Measurements from ENCODE around the gene SEC14L1.
A peak's percentile ranks its signal among the peaks of the same experiment; 100 is the strongest.

The SEC14L1 gene

DNA sequence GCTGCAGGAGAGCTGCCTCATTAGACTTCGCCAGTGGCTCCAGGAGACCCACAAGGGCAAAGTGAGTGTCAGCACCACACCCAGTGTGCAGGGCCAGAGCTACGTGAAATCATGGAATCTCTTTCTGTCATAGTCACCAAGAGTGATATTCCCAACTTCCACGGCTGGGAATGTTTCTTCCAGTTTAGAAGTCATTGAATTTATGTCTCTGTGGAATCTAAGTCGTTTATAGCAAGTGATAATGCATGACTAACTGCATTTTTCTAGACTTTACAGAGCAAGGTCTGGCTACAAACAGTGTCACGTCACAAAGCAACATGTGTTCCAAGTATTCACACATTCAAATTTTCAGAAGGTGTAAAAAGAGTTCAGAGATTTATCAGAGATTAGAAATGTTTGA lies 55.5 kb downstream of the SEC14L1 start:
- DNase-seq: no peak

DNA sequence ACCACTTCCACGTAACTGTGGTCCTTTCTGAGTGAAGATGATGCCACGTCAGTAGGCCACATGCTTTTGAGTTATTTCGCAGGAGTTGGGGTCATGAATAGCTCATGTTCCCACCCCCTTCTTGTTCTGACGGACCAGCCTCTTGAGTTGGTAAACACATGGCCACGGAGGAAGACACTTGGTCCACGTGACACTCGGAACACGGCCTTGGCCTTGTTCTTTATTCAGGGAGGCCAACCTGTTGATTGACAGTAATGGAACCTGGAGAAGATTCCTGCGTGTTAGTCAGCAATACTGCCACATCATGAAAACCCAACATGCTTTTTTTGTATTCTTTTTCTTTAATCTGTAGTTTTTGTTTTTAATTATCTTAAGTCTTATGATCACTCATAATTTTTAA lies 56.3 kb downstream of the SEC14L1 start:
- DNase-seq: no peak

DNA sequence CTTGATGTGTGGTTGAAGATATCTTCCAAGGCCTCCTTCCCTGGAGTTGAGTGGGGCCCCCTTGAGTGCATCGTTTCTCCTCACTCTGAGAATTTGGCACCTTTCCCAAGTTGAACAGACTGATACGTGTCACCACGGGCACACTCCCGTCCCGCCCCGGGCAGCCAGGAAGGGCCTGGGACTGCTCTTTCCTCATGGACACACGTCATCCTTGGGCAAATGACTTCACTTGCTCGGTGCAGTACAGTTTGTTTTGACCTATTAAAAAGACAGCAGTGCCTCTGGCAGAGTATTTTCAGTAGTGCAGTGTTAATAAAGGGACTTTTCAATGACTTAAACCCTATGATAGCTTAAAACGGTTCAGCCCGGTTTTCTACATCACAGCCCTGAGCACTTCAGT lies 59.9 kb downstream of the SEC14L1 start:
- DNase-seq: no peak

DNA sequence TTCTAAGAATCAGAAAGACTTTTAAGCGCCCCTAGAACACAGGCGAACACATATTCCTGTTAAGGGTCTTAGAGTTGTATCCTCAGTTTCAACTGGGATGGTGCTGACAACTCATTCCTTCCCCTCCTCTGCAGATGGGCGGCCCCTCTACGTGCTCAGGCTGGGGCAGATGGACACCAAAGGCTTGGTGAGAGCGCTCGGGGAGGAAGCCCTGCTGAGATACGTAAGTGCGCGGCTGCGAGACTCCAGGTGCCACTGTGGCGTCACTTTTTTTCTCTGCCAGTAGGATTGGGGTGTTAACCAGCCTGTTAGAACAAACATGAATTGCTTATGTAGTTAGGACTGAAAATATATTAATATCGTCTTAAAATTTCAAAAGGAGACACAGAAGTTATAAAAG lies 62.7 kb downstream of the SEC14L1 start:
- no peak for DNase-seq

DNA sequence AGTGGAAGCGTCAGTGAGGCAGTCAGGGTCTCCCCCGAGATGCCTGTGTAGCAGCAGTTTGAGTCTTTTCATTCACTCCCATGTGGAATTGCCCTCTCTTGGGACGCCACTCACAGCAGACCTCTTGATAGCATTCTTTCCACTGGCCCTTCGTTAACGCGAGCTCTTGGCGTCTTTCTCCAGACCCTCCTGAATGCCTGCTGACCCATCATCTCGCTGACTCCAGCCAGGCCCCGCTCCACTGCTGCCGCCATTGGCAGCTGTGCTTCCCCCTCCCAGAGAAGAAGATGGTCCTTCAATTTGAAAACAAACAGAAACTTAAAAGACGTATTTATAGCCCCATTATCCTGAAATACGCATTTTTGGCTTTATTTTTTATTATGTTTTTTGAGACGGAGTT lies 63.1 kb downstream of the SEC14L1 start:
- DNase-seq: no peak

DNA sequence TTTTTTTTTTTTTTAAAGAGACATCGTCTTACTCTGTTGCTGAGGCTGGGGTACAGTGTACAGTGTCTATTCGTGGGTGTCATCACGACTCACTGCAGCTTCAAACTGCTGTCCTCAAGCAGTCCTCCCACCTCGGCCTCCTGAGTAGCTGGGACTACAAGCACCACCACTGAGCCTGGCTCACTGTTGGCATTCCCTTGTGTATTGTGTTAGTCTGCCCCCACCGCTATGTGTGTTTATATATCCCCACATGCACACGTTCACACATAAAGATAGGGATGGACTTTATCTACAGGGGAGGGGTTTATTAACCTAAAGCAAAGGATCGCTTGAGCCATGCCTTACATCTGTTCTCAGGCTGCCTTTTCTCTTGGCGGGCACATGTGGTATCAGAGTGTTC lies 63.8 kb downstream of the SEC14L1 start:
- DNase-seq: no peak

DNA sequence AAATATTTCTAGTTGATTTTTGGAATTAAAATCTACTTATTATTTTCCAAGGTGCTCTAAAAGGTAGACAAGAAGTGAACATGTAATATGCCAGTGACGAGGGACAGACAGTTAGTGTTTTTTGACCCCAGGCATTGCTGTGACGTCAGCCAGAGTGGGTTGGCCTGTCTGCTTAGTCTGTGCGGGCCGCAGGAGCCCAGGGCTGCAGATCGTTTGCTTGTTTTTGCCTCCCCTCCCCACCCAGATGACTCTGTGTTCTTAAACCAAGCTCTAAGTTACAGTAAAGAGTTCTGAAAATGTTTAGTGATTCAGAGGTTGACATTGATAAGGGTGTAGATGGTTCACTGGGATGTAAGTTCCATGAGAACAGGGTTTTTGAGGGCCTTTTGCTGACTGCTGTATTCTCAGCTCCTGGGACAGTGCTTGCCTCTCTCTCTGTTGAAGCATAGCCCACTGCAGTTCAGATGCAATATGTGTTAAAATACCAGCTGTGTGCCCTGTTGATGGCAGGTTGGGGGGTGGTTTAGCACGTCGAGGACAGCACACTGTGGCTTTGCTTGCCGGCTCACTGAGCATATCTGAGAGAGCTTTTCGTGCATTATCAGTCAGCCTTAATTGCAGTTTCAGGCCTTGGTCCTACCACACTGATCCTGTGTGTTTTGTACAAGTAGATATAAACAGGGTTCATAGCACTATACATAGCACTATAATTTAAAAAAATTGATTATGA lies 64.8 kb downstream of the SEC14L1 start:
- no peak for DNase-seq

DNA sequence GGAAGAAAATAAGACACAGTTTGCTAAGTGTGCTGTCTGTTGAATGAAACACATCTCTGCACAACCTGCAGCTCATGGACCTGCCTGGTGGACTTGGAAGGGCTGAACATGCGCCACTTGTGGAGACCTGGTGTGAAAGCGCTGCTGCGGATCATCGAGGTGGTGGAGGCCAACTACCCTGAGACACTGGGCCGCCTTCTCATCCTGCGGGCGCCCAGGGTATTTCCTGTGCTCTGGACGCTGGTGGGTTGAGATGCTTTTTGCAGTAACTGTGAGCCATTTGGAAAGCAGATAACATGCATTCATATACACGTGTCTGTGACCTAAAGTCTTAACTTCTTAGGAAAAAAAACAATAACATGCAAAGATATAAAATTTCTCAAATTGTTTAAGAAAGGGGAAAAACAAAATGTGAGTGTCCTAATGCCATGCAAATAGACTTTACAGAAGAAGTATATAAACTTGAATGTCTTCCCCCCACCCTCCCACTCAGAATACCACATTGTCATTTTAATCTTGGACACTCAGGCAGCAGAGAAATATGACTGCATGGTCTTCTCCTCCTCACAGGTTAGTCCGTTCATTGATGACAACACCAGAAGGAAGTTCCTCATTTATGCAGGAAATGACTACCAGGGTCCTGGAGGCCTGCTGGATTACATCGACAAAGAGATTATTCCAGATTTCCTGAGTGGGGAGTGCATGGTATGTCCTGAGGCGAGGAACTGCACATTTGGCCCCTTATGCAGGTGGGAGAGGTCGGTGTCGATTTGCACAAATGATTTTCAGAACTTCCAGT lies 65.6 kb downstream of the SEC14L1 start:
- no peak for DNase-seq

DNA sequence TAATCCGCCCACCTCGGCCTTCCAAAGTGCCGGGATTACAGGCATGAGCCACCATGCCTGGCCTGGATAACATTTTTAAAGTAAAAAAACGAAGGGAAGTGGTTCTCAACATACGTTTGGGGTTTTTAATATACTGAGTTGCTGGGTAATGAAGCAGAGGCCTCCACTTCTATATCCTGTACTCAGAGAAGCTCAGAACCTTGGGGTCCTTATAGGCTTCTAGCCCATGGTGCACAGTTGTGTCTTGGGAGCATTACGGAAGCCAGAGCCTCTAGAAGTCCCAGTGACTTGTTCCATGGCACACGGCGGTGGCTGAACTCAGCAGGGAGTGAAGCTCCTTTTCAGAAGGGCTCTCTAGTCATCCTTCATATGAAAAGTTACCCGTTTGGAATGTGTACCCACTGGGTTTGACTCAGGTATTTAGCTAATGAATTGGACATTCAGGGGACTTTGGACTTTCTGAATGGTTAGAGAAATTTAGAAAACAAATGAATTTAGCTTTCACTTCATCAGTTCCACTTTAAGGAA lies 67.0 kb downstream of the SEC14L1 start:
- DNase-seq: no peak

DNA sequence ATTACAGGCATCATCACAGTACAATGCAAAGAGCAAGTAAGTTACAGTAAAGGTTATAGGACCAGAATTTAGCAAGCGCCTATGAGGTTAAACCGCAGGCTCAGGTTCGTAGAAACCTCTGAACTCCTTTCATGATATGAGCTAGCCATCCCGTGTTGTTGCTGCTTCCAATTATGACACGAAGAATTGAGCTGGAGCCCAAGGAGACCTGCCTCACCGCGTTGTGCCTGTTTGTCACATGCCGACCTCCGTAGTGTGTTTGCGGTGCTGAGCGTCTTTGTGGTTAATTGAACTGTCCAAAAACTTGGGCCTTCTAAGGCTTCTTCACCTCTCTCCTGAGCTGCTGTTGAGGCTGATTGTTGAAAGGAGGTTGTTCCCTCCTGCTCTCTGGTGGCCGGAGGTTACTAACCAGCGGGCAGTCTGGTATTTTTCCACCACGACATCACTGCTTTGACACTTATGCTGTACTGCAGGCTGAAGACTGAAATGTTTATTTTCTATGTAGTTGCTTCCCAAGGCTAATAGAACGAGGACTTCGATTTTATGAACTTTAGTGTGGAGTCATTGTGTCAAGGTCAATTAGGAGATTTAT lies 67.5 kb downstream of the SEC14L1 start:
- DNase-seq: no peak

DNA sequence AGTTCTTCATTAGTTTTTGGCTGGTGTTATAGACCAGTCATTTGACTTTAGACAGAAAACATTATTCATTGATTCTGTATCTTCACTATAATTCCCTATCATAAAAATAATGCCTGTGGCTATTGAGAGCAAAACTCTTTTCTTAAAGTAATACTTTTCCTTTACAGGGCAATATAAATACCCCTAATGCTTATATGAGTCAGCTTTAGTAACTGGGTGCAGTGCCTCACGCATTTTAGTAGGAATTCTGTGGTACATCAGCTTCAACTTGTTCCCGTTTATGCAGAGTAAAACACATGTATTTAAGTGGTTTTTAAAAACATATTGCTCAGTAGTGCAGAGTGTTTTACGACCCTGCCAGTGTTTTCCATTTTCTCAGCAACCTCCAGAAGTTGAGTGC lies 68.1 kb downstream of the SEC14L1 start:
- DNase-seq: no peak

DNA sequence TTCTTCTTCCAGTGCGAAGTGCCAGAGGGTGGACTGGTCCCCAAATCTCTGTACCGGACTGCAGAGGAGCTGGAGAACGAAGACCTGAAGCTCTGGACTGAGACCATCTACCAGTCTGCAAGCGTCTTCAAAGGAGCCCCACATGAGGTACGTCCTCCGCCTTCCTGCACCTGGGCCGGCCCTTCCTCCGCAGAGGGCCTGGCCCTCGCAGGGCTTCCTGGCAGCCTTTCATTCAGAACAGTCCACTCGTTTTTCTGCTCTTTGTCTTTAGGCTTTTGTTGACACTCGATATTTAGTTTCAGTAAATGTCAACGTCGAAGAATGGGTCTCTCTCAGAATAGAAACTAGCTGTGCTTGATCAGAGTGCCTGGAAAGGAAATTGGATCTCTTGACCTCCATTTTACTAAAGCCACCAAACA lies 68.6 kb downstream of the SEC14L1 start:
- peak; percentile 53 for DNase-seq

DNA sequence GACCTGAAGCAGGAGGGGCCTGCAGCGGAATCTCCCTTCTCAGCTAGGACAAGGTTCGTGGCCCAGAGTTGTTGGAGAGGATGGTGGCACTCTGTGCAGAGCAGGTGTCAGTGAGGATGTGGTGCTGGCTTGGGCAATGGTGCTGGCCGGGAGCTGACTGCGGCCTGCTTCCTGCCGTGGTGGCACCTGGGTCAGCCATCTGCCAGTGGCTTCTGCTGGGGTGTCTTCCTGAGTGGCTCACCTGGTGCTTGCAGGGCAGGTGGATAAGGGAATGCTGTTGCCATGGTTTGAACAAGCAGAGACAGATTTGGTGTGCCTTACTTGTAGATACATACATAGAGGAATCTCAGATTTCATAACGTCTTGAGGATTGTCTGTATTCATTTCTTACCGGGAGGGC lies 69.6 kb downstream of the SEC14L1 start:
- no peak for DNase-seq

DNA sequence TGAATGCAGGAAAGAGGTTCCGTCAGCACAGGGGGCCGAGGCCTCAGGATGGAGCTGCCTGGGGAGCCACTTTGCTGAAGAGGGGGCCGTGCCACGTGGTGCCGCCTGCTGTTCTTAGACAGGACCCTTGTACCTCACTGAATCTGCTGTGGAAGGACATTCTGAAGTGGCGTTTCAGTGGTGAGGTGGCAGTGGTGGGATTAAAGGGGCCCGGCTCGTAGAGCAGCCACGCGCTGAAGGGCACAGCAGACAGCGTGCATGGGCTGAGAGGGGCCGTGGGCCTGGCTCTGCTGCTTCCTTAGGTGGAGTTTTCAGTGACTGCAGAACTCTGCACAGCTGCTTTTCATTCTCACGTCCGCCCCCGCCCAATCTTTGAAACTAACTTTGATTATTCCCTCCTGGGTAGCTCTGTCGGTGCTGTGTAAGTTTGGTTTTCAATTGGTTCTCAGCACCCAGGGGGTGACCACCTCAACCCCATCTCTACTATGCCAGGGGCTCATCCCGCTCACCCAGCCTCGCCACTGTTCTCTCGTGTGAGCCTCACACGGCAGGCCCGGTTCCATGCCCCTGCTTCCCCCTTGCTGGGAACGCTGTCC lies 70.3 kb downstream of the SEC14L1 start:
- DNase-seq: no peak

DNA sequence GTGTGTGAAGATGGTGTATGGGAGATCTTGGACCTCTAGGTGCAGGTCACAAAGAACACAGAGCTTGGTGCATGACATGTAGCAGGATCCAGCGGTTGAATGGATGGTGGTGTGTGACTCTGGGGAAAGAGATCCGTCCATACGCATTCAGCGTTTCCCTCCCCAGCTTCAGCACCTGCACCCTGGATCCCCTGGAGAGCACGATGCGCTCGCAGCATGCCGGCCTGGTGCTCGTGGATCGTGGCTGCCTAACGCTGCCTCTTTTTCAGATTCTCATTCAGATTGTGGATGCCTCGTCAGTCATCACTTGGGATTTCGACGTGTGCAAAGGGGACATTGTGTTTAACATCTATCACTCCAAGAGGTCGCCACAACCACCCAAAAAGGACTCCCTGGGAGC lies 70.9 kb downstream of the SEC14L1 start:
- no peak for DNase-seq

DNA sequence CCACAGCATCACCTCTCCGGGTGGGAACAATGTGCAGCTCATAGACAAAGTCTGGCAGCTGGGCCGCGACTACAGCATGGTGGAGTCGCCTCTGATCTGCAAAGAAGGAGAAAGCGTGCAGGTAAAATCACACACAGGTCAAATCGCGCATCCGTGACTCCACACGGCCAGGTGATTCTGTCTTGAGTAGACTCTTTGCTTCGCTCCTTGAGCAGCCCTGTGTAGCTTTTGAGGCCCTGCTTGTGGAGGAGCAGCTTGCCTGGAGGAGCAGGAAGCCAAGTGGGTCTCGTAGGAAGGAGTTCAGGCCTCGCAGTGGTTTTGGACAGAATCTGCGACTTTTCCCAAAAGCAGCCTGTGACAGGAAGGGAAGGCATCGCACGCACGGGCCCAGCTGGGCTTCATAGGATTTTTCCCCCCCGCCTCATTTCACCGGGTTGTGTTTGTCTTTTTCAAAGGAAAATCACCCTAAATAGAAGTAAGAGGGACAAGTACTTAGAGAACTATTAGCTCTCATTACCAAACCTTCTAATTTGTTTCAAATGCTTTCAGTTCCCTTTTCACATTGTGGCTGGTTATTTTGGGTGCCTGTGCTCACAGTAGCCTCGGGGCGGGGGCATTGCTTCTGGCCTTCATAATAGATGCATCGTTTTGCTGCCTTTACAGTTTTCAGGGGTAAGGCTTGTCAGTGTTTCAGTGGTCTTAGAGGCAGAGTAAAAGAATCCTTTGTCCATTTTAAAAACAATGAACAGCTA lies 71.5 kb downstream of the SEC14L1 start:
- DNase-seq: no peak

DNA sequence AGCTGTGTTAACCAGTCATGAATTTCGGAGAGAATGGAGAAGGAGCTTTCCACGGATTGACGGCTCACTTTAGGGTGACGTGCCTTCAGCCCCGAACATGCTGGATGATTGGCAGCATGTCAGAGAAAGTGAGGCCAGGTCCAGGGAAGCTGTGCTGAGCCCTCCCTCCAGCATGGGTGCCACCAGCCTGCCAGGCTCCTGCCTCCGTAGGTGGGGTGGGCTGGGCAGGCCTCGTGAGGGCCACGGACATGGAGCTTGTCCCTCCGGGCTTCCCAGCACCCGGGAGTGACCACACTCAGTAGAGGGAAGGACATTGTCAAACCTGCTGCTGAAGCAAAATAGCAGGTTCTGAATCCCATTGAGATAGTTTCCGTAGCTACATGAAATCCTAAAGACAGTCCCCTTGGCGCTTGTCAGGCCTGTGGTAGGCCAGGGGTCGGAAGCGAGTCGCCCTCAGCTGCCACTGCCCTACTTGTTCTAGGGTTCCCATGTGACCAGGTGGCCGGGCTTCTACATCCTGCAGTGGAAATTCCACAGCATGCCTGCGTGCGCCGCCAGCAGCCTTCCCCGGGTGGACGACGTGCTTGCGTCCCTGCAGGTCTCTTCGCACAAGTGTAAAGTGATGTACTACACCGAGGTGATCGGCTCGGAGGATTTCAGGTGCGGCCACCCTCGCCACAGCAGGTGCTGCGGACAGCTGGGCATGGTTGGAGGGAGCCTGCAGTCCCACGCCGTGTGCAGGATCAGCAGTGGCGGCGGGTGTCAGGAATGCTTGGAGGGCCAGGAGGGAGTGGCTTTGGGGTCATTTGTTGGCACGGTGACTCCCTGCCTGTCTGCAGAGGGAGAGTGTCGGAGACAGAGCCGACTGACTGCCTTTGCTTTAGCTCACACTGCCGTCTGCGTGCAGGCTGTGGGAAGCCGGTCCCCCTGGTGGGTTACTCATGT lies 72.3 kb downstream of the SEC14L1 start:
- no peak for DNase-seq

DNA sequence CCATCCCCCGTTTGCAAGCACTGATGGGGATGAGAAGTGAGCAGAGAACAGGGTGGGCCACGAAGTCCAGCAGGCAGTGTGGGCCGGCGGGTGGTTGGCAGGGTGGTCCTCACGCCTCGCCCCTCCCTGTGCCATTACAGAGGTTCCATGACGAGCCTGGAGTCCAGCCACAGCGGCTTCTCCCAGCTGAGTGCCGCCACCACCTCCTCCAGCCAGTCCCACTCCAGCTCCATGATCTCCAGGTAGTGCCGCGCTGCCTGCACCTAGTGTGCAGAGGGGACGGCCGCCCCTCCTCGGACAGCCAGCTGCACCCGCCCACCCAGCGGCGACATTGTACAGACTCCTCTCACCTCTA lies 73.0 kb downstream of the SEC14L1 start:
- no peak for DNase-seq

DNA sequence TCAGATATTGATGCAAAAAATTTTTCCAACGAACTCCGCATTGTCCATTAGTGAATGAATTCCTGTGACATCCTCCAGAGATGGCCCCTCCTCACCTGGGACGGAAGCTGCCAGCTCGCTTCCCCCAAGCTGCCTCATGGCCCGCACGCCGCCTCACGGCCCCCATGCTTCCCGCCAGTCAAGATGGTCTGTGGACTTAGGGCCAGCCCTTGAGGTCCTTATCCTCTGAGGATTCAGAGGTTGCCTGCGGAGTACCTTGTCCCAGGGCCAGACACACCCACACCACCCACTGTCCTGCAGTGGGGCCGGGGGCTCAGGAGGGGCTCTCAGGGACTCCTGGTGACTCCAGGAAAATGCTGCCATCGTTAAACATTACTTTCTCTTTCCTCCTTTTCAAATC lies 73.6 kb downstream of the SEC14L1 start:
- DNase-seq: no peak

DNA sequence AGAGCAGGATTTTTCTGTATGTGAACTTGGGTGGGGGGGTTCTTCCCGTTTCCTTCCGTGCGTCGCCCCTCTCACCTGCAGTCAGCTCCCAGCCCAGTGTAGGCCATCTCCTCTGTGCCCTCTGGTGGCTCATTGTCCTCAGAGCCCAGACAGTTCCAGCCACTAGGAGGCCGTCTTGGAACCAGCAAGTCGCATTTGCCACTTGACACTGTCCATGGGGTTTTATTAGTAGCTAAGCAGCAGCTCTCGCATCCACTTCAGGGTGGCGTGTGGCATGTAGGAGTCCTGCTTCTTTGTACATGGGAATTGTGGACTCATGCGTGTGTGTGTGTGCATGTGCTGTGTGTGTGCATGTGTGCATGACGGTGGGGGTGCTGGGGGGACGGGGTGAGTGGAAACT lies 74.0 kb downstream of the SEC14L1 start:
- peak; percentile 51 for DNase-seq

DNA sequence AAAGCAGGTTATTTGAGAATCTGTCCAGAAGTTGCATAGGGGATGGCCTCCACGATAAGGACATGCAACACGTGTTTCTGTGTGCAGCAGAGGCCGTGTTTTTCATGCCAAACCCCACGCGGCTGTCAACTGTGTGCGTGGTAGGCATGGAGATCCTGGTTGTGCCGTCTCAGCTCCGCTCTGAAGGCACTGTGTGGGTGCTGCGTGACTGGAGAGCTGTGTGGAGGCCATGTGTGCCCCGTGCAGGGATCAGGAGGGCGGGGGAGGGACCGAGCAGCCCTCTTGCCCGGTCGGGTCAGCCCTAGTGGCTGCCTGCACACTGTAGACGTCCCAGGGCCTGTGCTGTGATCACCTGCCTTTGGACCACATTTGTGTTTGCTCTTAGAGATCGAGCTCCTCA lies 74.5 kb downstream of the SEC14L1 start:
- no peak for DNase-seq

DNA sequence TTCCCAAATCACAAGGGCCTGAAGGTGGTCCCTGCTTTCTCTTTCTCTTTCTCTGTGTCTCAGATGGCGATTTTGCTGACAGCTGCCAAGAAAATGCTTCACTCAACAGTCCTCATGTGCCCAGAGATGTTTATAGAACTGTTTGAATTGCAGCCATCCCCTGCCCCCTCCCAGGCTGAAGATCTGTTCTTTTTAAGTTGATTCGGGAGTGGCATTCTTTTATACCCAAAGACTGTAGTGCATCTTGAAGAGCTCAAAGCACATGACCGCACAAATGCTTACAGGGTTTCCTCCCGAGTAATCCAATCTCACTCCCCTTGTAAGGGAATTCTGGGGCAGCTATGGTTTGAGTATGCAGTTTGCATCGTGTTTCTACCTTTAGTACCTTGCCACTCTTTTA lies 75.7 kb downstream of the SEC14L1 start:
- no peak for DNase-seq
